Measurements from ENCODE around the gene AZI2. TPM values are rescaled to one million over a fixed set of nuclear protein-coding genes. Genes with fewer than 3 reads are reported as not detected.

AZI2 gene, protein sequence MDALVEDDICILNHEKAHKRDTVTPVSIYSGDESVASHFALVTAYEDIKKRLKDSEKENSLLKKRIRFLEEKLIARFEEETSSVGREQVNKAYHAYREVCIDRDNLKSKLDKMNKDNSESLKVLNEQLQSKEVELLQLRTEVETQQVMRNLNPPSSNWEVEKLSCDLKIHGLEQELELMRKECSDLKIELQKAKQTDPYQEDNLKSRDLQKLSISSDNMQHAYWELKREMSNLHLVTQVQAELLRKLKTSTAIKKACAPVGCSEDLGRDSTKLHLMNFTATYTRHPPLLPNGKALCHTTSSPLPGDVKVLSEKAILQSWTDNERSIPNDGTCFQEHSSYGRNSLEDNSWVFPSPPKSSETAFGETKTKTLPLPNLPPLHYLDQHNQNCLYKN
- 61.2 and 74.0 TPM in 2 replicates for total RNA-seq (ENCODE audit: low replicate concordance)

DNA sequence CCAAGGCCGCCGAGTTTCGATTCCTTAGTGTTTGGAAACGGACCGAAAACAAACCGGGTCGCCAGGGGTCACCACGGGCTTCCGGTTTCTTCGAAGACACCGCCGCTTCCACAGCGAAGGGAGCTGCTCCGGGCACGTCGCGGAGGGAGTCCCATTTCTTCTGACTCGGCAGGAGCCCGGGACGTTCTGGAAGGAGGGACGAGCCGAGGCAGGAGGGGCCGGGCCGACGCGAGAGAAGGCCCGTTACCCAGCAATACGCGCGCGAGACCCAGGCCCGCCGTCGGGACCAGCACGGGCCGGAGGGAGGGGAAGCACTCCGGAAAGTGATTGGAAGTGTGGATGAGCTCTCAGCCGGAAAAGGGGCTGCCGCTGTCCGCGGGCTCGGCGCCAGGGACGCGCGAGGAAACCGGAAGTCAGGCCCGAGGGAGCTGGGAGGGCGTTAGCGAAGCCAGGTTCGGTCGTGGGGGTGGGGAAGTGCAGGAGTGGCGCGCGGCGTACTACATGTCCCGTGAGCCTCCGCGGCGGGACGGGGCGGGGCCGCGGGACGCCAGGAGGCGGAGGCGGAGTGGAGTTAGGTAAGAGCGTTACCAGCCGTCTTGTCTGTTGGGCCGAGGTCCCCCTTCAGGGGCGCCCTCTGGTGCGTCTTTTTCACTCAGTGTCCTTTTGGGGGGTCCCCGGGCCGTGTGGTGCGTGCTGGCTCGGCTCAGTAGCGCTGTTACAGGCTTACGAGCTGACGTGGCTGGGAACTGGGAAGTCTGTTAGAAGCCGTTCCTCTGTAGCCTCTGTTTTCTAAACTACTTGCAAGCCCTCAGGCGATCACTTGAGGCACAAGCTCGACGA, at the start of gene AZI2, which contains the start of gene ZCWPW2:
AZI2 (minus strand) TSS at position 196 of the 840 bp plus-strand sequence. CDS start 8,207 bp downstream, outside the sequence.
ZCWPW2 (plus strand) TSS at position 93 of the 840 bp plus-strand sequence. CDS start 64,348 bp downstream, outside the sequence.
- Mint-ChIP-seq H3K4me1 (peaks cover 34% of the 10 kb centered on the region), H3K27ac (peak within 1 kb of the TSS; percentile 99)
- peaks cover 9% of the 10 kb centered on the region for H4K20me1 ChIP-seq (ENCODE audit: low read depth)

DNA sequence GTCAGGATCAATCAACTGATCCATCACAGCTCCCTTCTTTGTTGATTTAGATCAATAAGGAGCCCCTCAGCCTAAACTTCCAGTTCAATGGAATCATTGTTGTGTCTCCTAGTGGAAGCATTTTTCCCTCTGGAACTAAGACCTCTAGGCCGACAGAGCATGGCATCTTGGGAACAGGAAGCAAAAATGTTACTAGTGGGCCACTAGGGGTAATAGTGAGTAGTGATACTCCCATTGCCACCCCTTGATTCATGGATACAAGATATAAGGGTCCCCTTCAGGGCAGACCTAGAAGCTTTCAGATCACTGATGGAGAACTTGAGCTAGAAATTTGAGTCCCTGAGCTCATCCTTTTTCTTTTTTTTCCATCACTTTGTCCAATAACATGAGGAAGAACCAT, 40.4 kb upstream of the AZI2 start:
- no peak overlapping the region for H3K27ac ChIP-seq
- H3K4me2 ChIP-seq: no peak overlapping the region
- H2AFZ ChIP-seq (replicated peaks): no peak overlapping the region
- H3K9me3 ChIP-seq (ENCODE audit: low read depth): no peaks in the 10 kb centered on the region
- DNase-seq (ENCODE audit: low spot score): no peak
- Mint-ChIP-seq H3K9me3 (peaks cover 3% of the 10 kb centered on the region), H3K4me1 (no peaks in the 10 kb centered on the region), H3K36me3 (no peaks in the 10 kb centered on the region), H3K4me3 (no peak overlapping the region), H3K27me3 (ENCODE audit: insufficient read depth, low read depth) (no peaks in the 10 kb centered on the region), H3K27ac (no peak overlapping the region)
- H3K4me3 ChIP-seq: no peak overlapping the region
- TF ChIP-seq, protein P1, sequence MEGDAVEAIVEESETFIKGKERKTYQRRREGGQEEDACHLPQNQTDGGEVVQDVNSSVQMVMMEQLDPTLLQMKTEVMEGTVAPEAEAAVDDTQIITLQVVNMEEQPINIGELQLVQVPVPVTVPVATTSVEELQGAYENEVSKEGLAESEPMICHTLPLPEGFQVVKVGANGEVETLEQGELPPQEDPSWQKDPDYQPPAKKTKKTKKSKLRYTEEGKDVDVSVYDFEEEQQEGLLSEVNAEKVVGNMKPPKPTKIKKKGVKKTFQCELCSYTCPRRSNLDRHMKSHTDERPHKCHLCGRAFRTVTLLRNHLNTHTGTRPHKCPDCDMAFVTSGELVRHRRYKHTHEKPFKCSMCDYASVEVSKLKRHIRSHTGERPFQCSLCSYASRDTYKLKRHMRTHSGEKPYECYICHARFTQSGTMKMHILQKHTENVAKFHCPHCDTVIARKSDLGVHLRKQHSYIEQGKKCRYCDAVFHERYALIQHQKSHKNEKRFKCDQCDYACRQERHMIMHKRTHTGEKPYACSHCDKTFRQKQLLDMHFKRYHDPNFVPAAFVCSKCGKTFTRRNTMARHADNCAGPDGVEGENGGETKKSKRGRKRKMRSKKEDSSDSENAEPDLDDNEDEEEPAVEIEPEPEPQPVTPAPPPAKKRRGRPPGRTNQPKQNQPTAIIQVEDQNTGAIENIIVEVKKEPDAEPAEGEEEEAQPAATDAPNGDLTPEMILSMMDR (IDR thresholded peaks at IDR 0.05): no peak
- TF ChIP-seq EZH2 (IDR thresholded peaks at IDR 0.05) (no peak), EZH2phosphoT487 (IDR thresholded peaks at IDR 0.05) (no peak)
- H3K36me3 ChIP-seq: no peaks in the 10 kb centered on the region
- no peaks in the 10 kb centered on the region for H3K79me2 ChIP-seq (ENCODE audit: low read depth)
- H4K20me1 ChIP-seq (ENCODE audit: low read depth): no peaks in the 10 kb centered on the region
- no peaks in the 10 kb centered on the region for H3F3A ChIP-seq (ENCODE audit: low read depth)
- H3K4me1 ChIP-seq: no peaks in the 10 kb centered on the region
- no peak overlapping the region for H3K9ac ChIP-seq
- no peaks in the 10 kb centered on the region for H3K27me3 ChIP-seq

More for the DNA sequence above, at the start of gene AZI2, which contains the start of gene ZCWPW2:
- Histone ChIP-seq H3K36me3 (no peaks in the 10 kb centered on the region), H3K4me1 (peaks cover 10% of the 10 kb centered on the region), H3K4me3 (peak within 1 kb of the TSS; percentile 59), H3K27ac (peak within 1 kb of the TSS; percentile 95), H3F3A (ENCODE audit: low read depth) (peaks cover 16% of the 10 kb centered on the region), H3K4me2 (peak within 1 kb of the TSS; percentile 88), H3K79me2 (ENCODE audit: low read depth) (peaks cover 53% of the 10 kb centered on the region), H3K9ac (peak within 1 kb of the TSS; percentile 64), H3K27me3 (no peaks in the 10 kb centered on the region), H3K9me3 (ENCODE audit: low read depth) (peaks cover 7% of the 10 kb centered on the region), H2AFZ (replicated peaks) (peak within 1 kb of the TSS; percentile 84)
- H3K36me3 Mint-ChIP-seq: peaks cover 14% of the 10 kb centered on the region
- TF ChIP-seq EZH2phosphoT487 (IDR thresholded peaks at IDR 0.05): peak; percentile 2
- TF ChIP-seq, protein P1 (IDR thresholded peaks at IDR 0.05): peak; percentile 35
- no peak for TF ChIP-seq EZH2 (IDR thresholded peaks at IDR 0.05)
- DNase-seq (ENCODE audit: low spot score): peak; percentile 97
- H3K9me3 Mint-ChIP-seq: peaks cover 19% of the 10 kb centered on the region
- peak within 1 kb of the TSS; percentile 95 for H3K4me3 Mint-ChIP-seq
- peaks cover 4% of the 10 kb centered on the region for H3K27me3 Mint-ChIP-seq (ENCODE audit: insufficient read depth, low read depth)

DNA sequence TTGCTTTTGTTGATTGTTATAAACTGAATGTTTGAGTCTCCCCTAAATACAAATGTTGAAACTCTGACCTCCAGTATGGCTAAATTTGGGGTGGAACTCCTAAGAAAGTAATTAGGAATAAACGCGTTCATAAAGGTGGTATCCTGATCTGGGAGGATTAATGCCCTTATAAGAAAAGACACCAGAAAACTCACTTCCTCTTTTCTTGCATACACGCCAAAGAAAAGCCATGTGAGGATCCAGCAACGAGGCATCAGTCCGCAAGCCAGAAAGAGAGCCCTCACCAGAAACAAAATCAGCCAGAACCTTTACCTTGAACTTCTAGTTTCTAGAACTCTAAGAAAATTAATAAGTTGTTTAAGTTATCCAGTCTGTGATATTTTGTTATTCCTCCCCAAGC, 37.4 kb upstream of the AZI2 start:
- H3K4me2 ChIP-seq: no peak overlapping the region
- H3K27me3 ChIP-seq: no peaks in the 10 kb centered on the region
- no peaks in the 10 kb centered on the region for H3K36me3 ChIP-seq
- TF ChIP-seq EZH2 (IDR thresholded peaks at IDR 0.05): no peak
- no peak for TF ChIP-seq EZH2phosphoT487 (IDR thresholded peaks at IDR 0.05)
- TF ChIP-seq, protein P1 (IDR thresholded peaks at IDR 0.05): no peak
- H2AFZ ChIP-seq (replicated peaks): no peak overlapping the region
- H3F3A ChIP-seq (ENCODE audit: low read depth): no peaks in the 10 kb centered on the region
- no peaks in the 10 kb centered on the region for H3K9me3 Mint-ChIP-seq
- no peak overlapping the region for H3K4me3 Mint-ChIP-seq
- no peaks in the 10 kb centered on the region for H4K20me1 ChIP-seq (ENCODE audit: low read depth)
- H3K79me2 ChIP-seq (ENCODE audit: low read depth): no peaks in the 10 kb centered on the region
- H3K4me1 ChIP-seq: no peaks in the 10 kb centered on the region
- no peak overlapping the region for H3K27ac ChIP-seq
- H3K4me3 ChIP-seq: no peak overlapping the region
- no peaks in the 10 kb centered on the region for H3K4me1 Mint-ChIP-seq
- no peaks in the 10 kb centered on the region for H3K36me3 Mint-ChIP-seq
- H3K9ac ChIP-seq: no peak overlapping the region
- H3K9me3 ChIP-seq (ENCODE audit: low read depth): no peaks in the 10 kb centered on the region
- DNase-seq (ENCODE audit: low spot score): no peak
- H3K27me3 Mint-ChIP-seq (ENCODE audit: insufficient read depth, low read depth): no peaks in the 10 kb centered on the region
- no peak overlapping the region for H3K27ac Mint-ChIP-seq
